Stomach (tissue), 9 donors: ENCODE measurements around the gene DRD2. TPM values are rescaled to one million over a fixed set of nuclear protein-coding genes. Genes with fewer than 3 reads are reported as not detected.
A peak's percentile ranks its signal among the peaks of the same experiment; 100 is the strongest.

Experiments
- DNase-seq, 2 donors: peaks; one replicate each; pipeline versions ENCODE4 v3.0.0 to v3.0.0-alpha.2; 2013 to 2019
- H3K27ac ChIP-seq, 5 donors: fragments of 200-600 bp in 4 of 5; sonication (generic) in 4 of 5; one replicate each; pipeline ENCODE4 v1.5.1; 2013 to 2019; ENCODE audit warnings: mild to moderate bottlenecking in 1 of 5, moderate library complexity in 1 of 5
- H3K27me3 ChIP-seq, 3 donors: fragments of 200-600 bp; sonication (generic); one replicate each; pipeline ENCODE4 v1.5.1; 2017 to 2019; ENCODE audit warnings: mixed run types in 1 of 3
- H3K36me3 ChIP-seq, 4 donors: fragments of 200-600 bp; sonication (generic); 1 replicate in 3 of 4; 2 replicates in 1 of 4; pipeline ENCODE4 v1.5.1; 2016 to 2019
- H3K4me1 ChIP-seq, 4 donors: fragments of 200-600 bp; sonication (generic); one replicate each; pipeline ENCODE4 v1.5.1; 2016 to 2019
- H3K4me3 ChIP-seq, 4 donors: fragments of 200-600 bp; sonication (generic) in 3 of 4; one replicate each; pipeline ENCODE4 v1.5.1; 2016 to 2019; ENCODE audit warnings: mild to moderate bottlenecking in 1 of 4
- H3K9me3 ChIP-seq, 4 donors: fragments of 200-600 bp; sonication (generic); one replicate each; pipeline ENCODE4 v1.5.1; 2016 to 2019
- CTCF ChIP-seq, 7 experiments: fragments of 450-650 bp in 4 of 7; fragments of 200-600 bp in 3 of 7; sonication (generic) in 3 of 7; IDR thresholded peaks; one replicate each; pipeline ENCODE4 v1.5.1; 2016 to 2019; ENCODE audit warnings: antibody characterized with exemption in 7 of 7, control low read depth in 2 of 7, mild to moderate bottlenecking in 1 of 7
- EP300 ChIP-seq: sonication (generic); formaldehyde crosslinking; IDR thresholded peaks from one replicate; pipeline ENCODE4 v1.6.1; 2017; ENCODE audit warnings: antibody characterized with exemption
- POLR2A ChIP-seq, 4 donors: fragments of 450-650 bp; IDR thresholded peaks; one replicate each; pipeline ENCODE4 v1.6.1; 2016; ENCODE audit warnings: antibody characterized with exemption in 4 of 4, control low read depth in 2 of 4, mild to moderate bottlenecking in 1 of 4, moderate library complexity in 1 of 4
- POLR2AphosphoS5 ChIP-seq, 3 donors: sonication (generic); formaldehyde crosslinking; IDR thresholded peaks; one replicate each; pipeline ENCODE4 v1.6.1; 2016; ENCODE audit warnings: antibody characterized with exemption in 3 of 3
- whole genome bisulfite sequencing, 5 donors: extraction: QIAGEN DNeasy Blood & Tissue Kit in 3 of 5; methylation state at CpG; one replicate each; pipeline versions ENCODE4 v1.1.5 to v1.1.7; 2013 to 2018; 5-methylcytosine and 5-hydroxymethylcytosine counted together
- intact Hi-C: fragments of 100-400 bp; cut with DNase I; formaldehyde crosslinking; loops from one replicate; pipeline ENCODE4 v1.15.1; 2023; ENCODE audit warnings: low total_unique reads
- polyA plus RNA-seq, 3 donors: library from polyadenylated mRNA; stranded (reverse); fragments of 200-250 nt; gene quantifications; one replicate each; pipeline ENCODE4 v1.2.3, GENCODE V29; 2013
- total RNA-seq, 5 donors: library from RNA; depleted of rRNA; stranded (reverse); fragments of >200 nt; gene quantifications; one replicate each; pipeline versions ENCODE4 v1.1.0 to v1.2.3, GENCODE V29; 2014 to 2016
- donor health status: healthy with polysubstance abuse.
- donor health status: Bipolar disorder and iron deficiency.
- donor health status: healthy.

Gene DRD2
- total and polyA plus RNA-seq, 8 donors: 0.03 TPM; not detected in 7

DNA sequence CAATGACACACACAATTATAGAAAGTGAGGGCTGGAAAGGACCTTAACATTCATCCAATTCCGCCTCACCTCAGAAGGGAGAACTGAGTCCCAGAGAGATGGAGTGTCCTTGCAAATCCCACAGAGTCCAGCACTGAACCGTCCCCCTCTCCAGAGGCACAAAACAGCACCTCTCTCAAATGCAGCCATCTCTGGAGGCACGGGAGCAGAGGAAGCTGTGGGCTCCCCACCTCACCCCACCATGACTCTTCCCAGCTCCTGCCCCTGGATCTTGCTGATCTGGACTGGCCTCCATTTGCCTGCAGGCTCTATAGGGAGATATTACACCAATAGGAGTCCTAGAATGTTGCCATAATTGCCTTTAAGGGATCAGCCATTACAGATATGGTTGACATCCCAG, 1.4 kb upstream of the DRD2 start:
- no peak for TF ChIP-seq POLR2AphosphoS5 (IDR thresholded peaks at IDR 0.05)
- no peak for TF ChIP-seq EP300
- no peak for TF ChIP-seq POLR2A (IDR thresholded peaks at IDR 0.05)
- no peak for TF ChIP-seq CTCF (IDR thresholded peaks at IDR 0.05)
- no peak for DNase-seq
- no peak overlapping the region for H3K27ac ChIP-seq
- WGBS, 5 donors: 71 to 85% (median 75%) methylated on average over 3 of the region's 3 CpGs
- no peaks in the 10 kb centered on the region for H3K36me3 ChIP-seq
- peaks cover 5 to 17% (median 13%) of the 10 kb centered on the region in 4 donors for H3K4me1 ChIP-seq
- H3K27me3 ChIP-seq: peaks cover 4 to 90% (median 54%) of the 10 kb centered on the region in 3 donors
- H3K4me3 ChIP-seq: no peak overlapping the region
- intact Hi-C loops: no loop called here
- H3K9me3 ChIP-seq: no peaks in the 10 kb centered on the region

DNA sequence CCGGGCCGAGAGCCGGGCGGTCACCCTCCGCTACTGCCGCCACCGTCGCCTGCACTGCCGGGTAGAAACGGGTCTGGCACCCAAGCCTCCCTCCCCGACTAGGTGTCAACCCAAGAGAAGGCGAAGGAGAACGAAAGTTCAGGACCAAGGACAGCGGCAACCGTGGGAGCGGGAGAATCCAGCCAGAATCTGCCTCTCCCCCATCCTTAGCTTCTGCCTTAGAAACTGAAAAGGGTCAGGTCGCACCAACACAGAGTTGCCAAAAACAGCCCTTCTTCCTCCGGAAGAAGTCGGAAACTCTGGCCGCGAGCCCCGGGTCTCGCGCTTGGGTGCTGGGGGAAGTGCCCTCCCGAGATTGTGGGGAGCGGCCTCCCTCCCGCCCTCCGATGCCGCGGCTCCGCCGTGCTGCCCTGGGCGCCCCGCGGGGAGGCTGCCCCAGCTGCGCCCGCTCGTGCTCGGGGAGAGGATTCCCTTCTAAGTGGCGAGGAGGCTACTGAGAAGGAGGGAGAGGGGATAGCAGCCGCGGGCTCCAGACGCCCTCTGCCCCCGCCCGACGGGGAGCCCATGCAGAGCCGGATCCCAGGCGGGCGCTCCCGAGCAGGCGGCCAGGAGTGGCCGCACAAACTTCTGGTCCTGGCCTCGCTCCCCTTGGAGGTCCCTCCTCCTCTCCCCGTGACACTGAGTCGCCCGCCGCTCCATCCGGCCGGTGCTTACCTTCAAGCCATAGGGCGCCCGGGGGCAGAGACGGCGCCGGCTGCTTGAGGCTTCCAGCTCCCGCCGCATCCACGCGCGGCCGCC, 637 bp downstream of the DRD2 start:
- no peaks in the 10 kb centered on the region for H3K9me3 ChIP-seq
- H3K27me3 ChIP-seq: peaks cover 4 to 93% (median 54%) of the 10 kb centered on the region in 3 donors
- WGBS, 5 donors: 0 to 3% (median 2%) methylated on average over 49 to 70 of the region's 70 CpGs
- no peak overlapping the region for H3K27ac ChIP-seq
- H3K4me3 ChIP-seq: peak overlapping the region in 3 of 4 donors; percentile 18 to 38 (median 30)
- peaks cover 5 to 17% (median 13%) of the 10 kb centered on the region in 4 donors for H3K4me1 ChIP-seq
- intact Hi-C loops: no loop called here
- TF ChIP-seq POLR2AphosphoS5 (IDR thresholded peaks at IDR 0.05) (no peak), CTCF (IDR thresholded peaks at IDR 0.05) (no peak), POLR2A (IDR thresholded peaks at IDR 0.05) (no peak), EP300 (no peak)
- peak; percentile 74 to 95 for DNase-seq
- H3K36me3 ChIP-seq: no peaks in the 10 kb centered on the region

GRCh38 chr11:113473983-113474361, 1.2 kb downstream of the DRD2 start:
- Histone ChIP-seq H3K36me3 (no peaks in the 10 kb centered on the region), H3K4me3 (no peak overlapping the region), H3K27ac (no peak overlapping the region), H3K9me3 (no peaks in the 10 kb centered on the region), H3K4me1 (peaks cover 5 to 17% (median 13%) of the 10 kb centered on the region in 4 donors), H3K27me3 (peaks cover 4 to 93% (median 54%) of the 10 kb centered on the region in 3 donors)
- TF ChIP-seq POLR2A (IDR thresholded peaks at IDR 0.05) (no peak), CTCF (IDR thresholded peaks at IDR 0.05) (no peak), POLR2AphosphoS5 (IDR thresholded peaks at IDR 0.05) (no peak), EP300 (no peak)
- 21 to 50% (median 27%) methylated on average over 1 to 9 of the region's 9 CpGs for WGBS, 5 donors
- no peak for DNase-seq
- intact Hi-C loops: no loop called here

- Histone ChIP-seq H3K27ac (no peak overlapping the region), H3K4me3 (no peak overlapping the region), H3K4me1 (peaks cover 5 to 17% (median 13%) of the 10 kb centered on the region in 4 donors), H3K36me3 (no peaks in the 10 kb centered on the region), H3K27me3 (peaks cover 4 to 86% (median 47%) of the 10 kb centered on the region in 3 donors), H3K9me3 (no peaks in the 10 kb centered on the region)
- no peak for TF ChIP-seq POLR2AphosphoS5 (IDR thresholded peaks at IDR 0.05)
- TF ChIP-seq CTCF (IDR thresholded peaks at IDR 0.05): no peak
- TF ChIP-seq EP300: no peak
- no peak for TF ChIP-seq POLR2A (IDR thresholded peaks at IDR 0.05)
- DNase-seq: no peak
- intact Hi-C loops: no loop called here
- WGBS, 5 donors: 38 to 58% (median 43%) methylated on average over 1 of the region's 1 CpG
Measured at GRCh38 chr11:113472471-113472870, 2.7 kb downstream of the DRD2 start.
